Activated CD8-positive, alpha-beta memory T cell treated with anti-CD3 and anti-CD28 coated beads, Interleukin-2, amount 10 ng/mL, durations not matched to agents 7 days and 5 days (primary cell): ENCODE results near the gene MEN1. TPM values are rescaled to one million over a fixed set of nuclear protein-coding genes. Genes with fewer than 3 reads are reported as not detected.

Experiments
- ATAC-seq: fragments of 150-1000 bp; cut with Tn5 transposase; one replicate; pipeline ENCODE4 v1.10.0; 2021; ENCODE audit warnings: moderate library complexity
- CTCF ChIA-PET: fragments of 350-600 bp; sonication (Branson Sonifier 250); formaldehyde crosslinking; loops from one replicate; lab custom pipeline; 2021; ENCODE audit warnings: antibody characterized with exemption; lab: Charles Lee
- DNase-seq: peaks from one replicate; pipeline ENCODE4 v3.0.0-alpha.2; 2020
- H3K27ac Mint-ChIP-seq: one replicate; pipeline ENCODE4 v1.8.0; 2021; ENCODE audit warnings: mild to moderate bottlenecking, mixed read lengths
- H3K27me3 Mint-ChIP-seq: one replicate; pipeline ENCODE4 v1.8.0; 2021; ENCODE audit warnings: mixed read lengths
- H3K36me3 Mint-ChIP-seq: one replicate; pipeline ENCODE4 v1.8.0; 2021; ENCODE audit warnings: mild to moderate bottlenecking, mixed read lengths
- H3K4me1 Mint-ChIP-seq: one replicate; pipeline ENCODE4 v1.8.0; 2021; ENCODE audit warnings: mixed read lengths
- H3K4me3 Mint-ChIP-seq: one replicate; pipeline ENCODE4 v1.8.0; 2021; ENCODE audit warnings: mild to moderate bottlenecking, moderate library complexity, mixed read lengths
- H3K9me3 Mint-ChIP-seq: one replicate; pipeline ENCODE4 v1.8.0; 2022; ENCODE audit warnings: low read depth, mixed read lengths
- total RNA-seq, 2 experiments: library from RNA; stranded (reverse); gene quantifications; one replicate each; pipeline ENCODE4 v1.2.3, GENCODE V29; 2021

The MEN1 gene
- total RNA-seq, 2 experiments from 2014 or later: 31.2 to 42.1 TPM

GRCh38 chr11:64774144-64774543, 36.2 kb downstream of the MEN1 start:
- H3K36me3 Mint-ChIP-seq: peaks cover 79% of the 10 kb centered on the region
- H3K4me3 Mint-ChIP-seq: no peak overlapping the region
- no peak for ATAC-seq
- no peaks in the 10 kb centered on the region for H3K9me3 Mint-ChIP-seq
- CTCF ChIA-PET: interaction anchor here (1.0 to 6.5 kb wide), 4 partner anchors 10 to 86 kb away, joined by 3 to 66 read pairs (median 16); partner anchors contain the start of genes PYGM and RASGRP2
- peaks cover 72% of the 10 kb centered on the region for H3K4me1 Mint-ChIP-seq
- H3K27me3 Mint-ChIP-seq: peaks cover 3% of the 10 kb centered on the region
- DNase-seq: no peak
- H3K27ac Mint-ChIP-seq: peak overlapping the region; percentile 24

GRCh38 chr11:64772303-64773018, 37.9 kb downstream of the MEN1 start:
- Mint-ChIP-seq H3K4me1 (peaks cover 85% of the 10 kb centered on the region), H3K9me3 (no peaks in the 10 kb centered on the region)

GRCh38 chr11:64771861-64772260, 38.5 kb downstream of the MEN1 start:
- H3K27me3 Mint-ChIP-seq: no peaks in the 10 kb centered on the region
- ATAC-seq (no peak), DNase-seq (no peak)
- CTCF ChIA-PET: interaction anchor here (1.6 to 14.7 kb wide), 3 partner anchors 8 to 29 kb away, joined by 10 to 294 read pairs (median 11); partner anchors contain the start of genes PYGM and RASGRP2
- H3K27ac Mint-ChIP-seq: peak overlapping the region; percentile 79
- no peaks in the 10 kb centered on the region for H3K9me3 Mint-ChIP-seq
- H3K4me1 Mint-ChIP-seq: peaks cover 85% of the 10 kb centered on the region
- H3K36me3 Mint-ChIP-seq: peaks cover 94% of the 10 kb centered on the region
- H3K4me3 Mint-ChIP-seq: no peak overlapping the region

More at GRCh38 chr11:64772303-64773018, 37.9 kb downstream of the MEN1 start:
- H3K4me3 Mint-ChIP-seq: peak overlapping the region; percentile 28
- peak overlapping the region; percentile 79 for H3K27ac Mint-ChIP-seq
- CTCF ChIA-PET: interaction anchor here (0.6 to 14.7 kb wide), 5 partner anchors 9 to 1662 kb away, joined by 3 to 294 read pairs (median 10); partner anchors contain the start of genes PYGM and RASGRP2
- no peak for DNase-seq
- peaks cover 95% of the 10 kb centered on the region for H3K36me3 Mint-ChIP-seq
- no peak for ATAC-seq
- no peaks in the 10 kb centered on the region for H3K27me3 Mint-ChIP-seq

GRCh38 chr11:64770120-64770519, 40.2 kb downstream of the MEN1 start:
- Mint-ChIP-seq H3K9me3 (no peaks in the 10 kb centered on the region), H3K27ac (no peak overlapping the region), H3K4me3 (no peak overlapping the region), H3K4me1 (peaks cover 79% of the 10 kb centered on the region), H3K36me3 (peaks cover 88% of the 10 kb centered on the region), H3K27me3 (no peaks in the 10 kb centered on the region)
- ATAC-seq (no peak), DNase-seq (no peak)
- CTCF ChIA-PET: interaction anchor here (1.5 to 14.7 kb wide), 3 partner anchors 9 to 27 kb away, joined by 6 to 294 read pairs (median 10); partner anchors contain the start of genes PYGM, RASGRP2 and SF1

- no peak for ATAC-seq
- CTCF ChIA-PET: interaction anchor here (2.3 to 14.7 kb wide), 2 partner anchors 10 to 26 kb away, joined by 10 to 294 read pairs; partner anchors contain the start of genes PYGM and RASGRP2
- Mint-ChIP-seq H3K4me1 (peaks cover 79% of the 10 kb centered on the region), H3K36me3 (peaks cover 88% of the 10 kb centered on the region), H3K27me3 (no peaks in the 10 kb centered on the region), H3K4me3 (no peak overlapping the region), H3K27ac (peak overlapping the region; percentile 47), H3K9me3 (no peaks in the 10 kb centered on the region)
- no peak for DNase-seq
These were observed 41.1 kb downstream of the MEN1 start for GRCh38 chr11:64769283-64769682.

GRCh38 chr11:64768300-64768694, 42.1 kb downstream of the MEN1 start:
- Mint-ChIP-seq H3K9me3 (no peaks in the 10 kb centered on the region), H3K27me3 (no peaks in the 10 kb centered on the region), H3K4me1 (peaks cover 82% of the 10 kb centered on the region), H3K4me3 (no peak overlapping the region), H3K27ac (peak overlapping the region; percentile 79), H3K36me3 (peaks cover 83% of the 10 kb centered on the region)
- CTCF ChIA-PET: interaction anchor here (0.9 to 14.7 kb wide), 6 partner anchors 9 to 109 kb away, joined by 3 to 294 read pairs (median 7); partner anchors contain the start of genes PYGM, RASGRP2 and SF1
- DNase-seq: no peak
- ATAC-seq: no peak

GRCh38 chr11:64767344-64768299, 42.7 kb downstream of the MEN1 start:
- Mint-ChIP-seq H3K4me3 (no peak overlapping the region), H3K36me3 (peaks cover 79% of the 10 kb centered on the region), H3K4me1 (peaks cover 82% of the 10 kb centered on the region), H3K27ac (peak overlapping the region; percentile 79), H3K27me3 (no peaks in the 10 kb centered on the region), H3K9me3 (no peaks in the 10 kb centered on the region)
- CTCF ChIA-PET: interaction anchor here (0.5 to 14.7 kb wide), 7 partner anchors 9 to 110 kb away, joined by 3 to 294 read pairs (median 5); partner anchors contain the start of genes PYGM, RASGRP2 and SF1
- DNase-seq: peak; percentile 90
- peak; percentile 37 for ATAC-seq

GRCh38 chr11:64766881-64767280, 43.5 kb downstream of the MEN1 start:
- H3K4me3 Mint-ChIP-seq: no peak overlapping the region
- CTCF ChIA-PET: interaction anchor here (2.2 to 14.7 kb wide), 2 partner anchors 11 to 24 kb away, joined by 9 to 294 read pairs; partner anchors contain the start of gene RASGRP2
- ATAC-seq (no peak), DNase-seq (no peak)
- H3K27me3 Mint-ChIP-seq: no peaks in the 10 kb centered on the region
- peak overlapping the region; percentile 79 for H3K27ac Mint-ChIP-seq
- no peaks in the 10 kb centered on the region for H3K9me3 Mint-ChIP-seq
- peaks cover 78% of the 10 kb centered on the region for H3K36me3 Mint-ChIP-seq
- peaks cover 82% of the 10 kb centered on the region for H3K4me1 Mint-ChIP-seq

- CTCF ChIA-PET: interaction anchor here (2.2 to 14.7 kb wide), 2 partner anchors 11 to 23 kb away, joined by 9 to 294 read pairs; partner anchors contain the start of gene RASGRP2
- no peaks in the 10 kb centered on the region for H3K27me3 Mint-ChIP-seq
- ATAC-seq (no peak), DNase-seq (no peak)
- no peaks in the 10 kb centered on the region for H3K9me3 Mint-ChIP-seq
- no peak overlapping the region for H3K4me3 Mint-ChIP-seq
- H3K36me3 Mint-ChIP-seq: peaks cover 73% of the 10 kb centered on the region
- peaks cover 82% of the 10 kb centered on the region for H3K4me1 Mint-ChIP-seq
- H3K27ac Mint-ChIP-seq: peak overlapping the region; percentile 63
These were observed 44.3 kb downstream of the MEN1 start for GRCh38 chr11:64765851-64766665.

GRCh38 chr11:64765291-64765850, 45.0 kb downstream of the MEN1 start:
- peak overlapping the region; percentile 87 for H3K27ac Mint-ChIP-seq
- no peak for DNase-seq
- CTCF ChIA-PET: interaction anchor here (1.1 to 14.7 kb wide), 6 partner anchors 9 to 347 kb away, joined by 3 to 294 read pairs (median 5); partner anchors contain the start of gene RASGRP2
- H3K36me3 Mint-ChIP-seq: peaks cover 66% of the 10 kb centered on the region
- H3K4me1 Mint-ChIP-seq: peaks cover 86% of the 10 kb centered on the region
- ATAC-seq: no peak
- no peaks in the 10 kb centered on the region for H3K27me3 Mint-ChIP-seq
- no peaks in the 10 kb centered on the region for H3K9me3 Mint-ChIP-seq
- H3K4me3 Mint-ChIP-seq: peak overlapping the region; percentile 60

GRCh38 chr11:64764753-64765152, 45.6 kb downstream of the MEN1 start:
- CTCF ChIA-PET: interaction anchor here (1.0 to 14.7 kb wide), 11 partner anchors 8 to 348 kb away, joined by 3 to 294 read pairs (median 4); partner anchors contain the start of gene RASGRP2
- H3K4me1 Mint-ChIP-seq: peaks cover 91% of the 10 kb centered on the region
- DNase-seq: no peak
- peak overlapping the region; percentile 87 for H3K27ac Mint-ChIP-seq
- peaks cover 62% of the 10 kb centered on the region for H3K36me3 Mint-ChIP-seq
- ATAC-seq: no peak
- no peaks in the 10 kb centered on the region for H3K27me3 Mint-ChIP-seq
- H3K4me3 Mint-ChIP-seq: peak overlapping the region; percentile 60
- H3K9me3 Mint-ChIP-seq: no peaks in the 10 kb centered on the region
